NCI-H2227 (cell line): ENCODE data around the gene PTX4.
"Not testable (repeated sequence)": the region's sequence is repeated elsewhere in the genome, so short reads cannot be mapped to it uniquely, and the experiment has no call there.

Experiments used
- DNase-seq: peaks from one replicate; lab custom pipeline; 2025; ENCODE audit not compliant: unreplicated experiment; lab: John Stamatoyannopoulos, UW

The PTX4 gene

GRCh38 chr16:1487395-1488053 lies 1.2 kb downstream of the PTX4 start:
- no peak for DNase-seq

- DNase-seq, result no peak
Measured at GRCh38 chr16:1486551-1487390, 2.0 kb downstream of the PTX4 start.

GRCh38 chr16:1485847-1486496 lies 2.8 kb downstream of the PTX4 start:
- no peak for DNase-seq

GRCh38 chr16:1481906-1482835 lies 6.6 kb downstream of the PTX4 start:
- no peak for DNase-seq

GRCh38 chr16:1478937-1479336 lies 9.8 kb downstream of the PTX4 start:
- not testable (repeated sequence) for DNase-seq

GRCh38 chr16:1477033-1477432 lies 11.7 kb downstream of the PTX4 start:
- DNase-seq, result no peak

GRCh38 chr16:1475552-1476114 lies 13.1 kb downstream of the PTX4 start:
- DNase-seq, result no peak

- DNase-seq, result peak; percentile 92
Measured at GRCh38 chr16:1474796-1475551, 13.8 kb downstream of the PTX4 start, which contains the start of gene CLCN7. Gene CLCN7 (minus strand): TSS chr16:1475028. CDS start chr16:1474974, 54 bp downstream.

- DNase-seq, result no peak
Measured at GRCh38 chr16:1474082-1474795, 14.5 kb downstream of the PTX4 start.

GRCh38 chr16:1472974-1473373 lies 15.8 kb downstream of the PTX4 start:
- DNase-seq, result no peak

GRCh38 chr16:1471569-1472194 lies 17.1 kb downstream of the PTX4 start:
- DNase-seq, result no peak

GRCh38 chr16:1470481-1471251 lies 18.1 kb downstream of the PTX4 start:
- DNase-seq, result no peak

- no peak for DNase-seq
Measured at GRCh38 chr16:1469693-1470201, 19.0 kb downstream of the PTX4 start.

GRCh38 chr16:1469141-1469540 lies 19.6 kb downstream of the PTX4 start:
- DNase-seq, result not testable (repeated sequence)

- DNase-seq, result no peak
Measured at GRCh38 chr16:1468426-1468810, 20.3 kb downstream of the PTX4 start.

- no peak for DNase-seq
Measured at GRCh38 chr16:1466968-1467521, 21.7 kb downstream of the PTX4 start.

GRCh38 chr16:1466054-1466453 lies 22.7 kb downstream of the PTX4 start:
- no peak for DNase-seq
